GM19397 (cell line): ENCODE results near the gene ATG7.
"Not testable (repeated sequence)": the region's sequence is repeated elsewhere in the genome, so short reads cannot be mapped to it uniquely, and the experiment has no call there.

ENCODE experiments used
- ATAC-seq: cut with Tn5 transposase; IDR thresholded peaks from one replicate; pipeline ENCODE4 v1.9.1; 2021; ENCODE audit warnings: mild to moderate bottlenecking, moderate library complexity; ENCODE audit not compliant: unreplicated experiment

Gene ATG7

DNA sequence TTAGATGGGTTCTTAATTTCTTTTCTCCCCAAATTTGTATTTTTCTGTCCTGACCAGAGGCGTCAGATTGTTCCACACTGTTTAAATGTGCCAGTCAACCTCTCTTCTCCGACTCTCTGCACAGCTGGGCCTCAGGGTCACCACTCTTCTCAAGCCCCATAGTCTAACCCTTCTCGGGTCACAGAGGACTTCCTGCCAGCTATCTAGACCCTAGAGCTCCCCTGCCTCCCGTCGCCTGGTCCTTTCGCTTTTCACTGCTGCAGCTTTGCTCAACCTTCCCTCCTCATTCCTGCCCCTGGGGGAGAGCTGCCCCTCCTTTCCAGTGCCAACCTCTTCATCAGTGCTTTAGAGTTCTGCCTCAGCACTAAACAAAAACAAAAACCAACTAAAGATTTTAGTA is 151.7 kb downstream of the ATG7 start:
- no peak for ATAC-seq

- no peak for ATAC-seq
These were observed 152.1 kb downstream of the ATG7 start for GRCh38 chr3:11424277-11424676.

DNA sequence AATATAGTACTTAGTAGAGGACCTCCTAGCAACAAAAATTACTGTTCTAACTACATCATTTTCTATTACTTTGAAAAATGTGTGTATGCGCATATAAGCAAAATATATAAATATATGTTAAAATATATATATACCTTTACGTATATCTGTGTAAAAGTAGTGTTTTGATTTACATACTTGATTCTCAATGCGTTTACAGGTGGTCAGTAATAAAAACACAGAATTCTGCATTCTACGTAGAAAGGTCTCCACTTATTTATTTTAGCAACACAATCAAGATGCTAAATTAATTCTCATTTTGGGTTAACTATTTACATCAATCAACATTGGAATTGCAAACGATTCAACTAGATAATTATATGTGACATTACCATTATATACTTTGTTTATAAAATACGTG is 158.0 kb downstream of the ATG7 start:
- no peak for ATAC-seq

GRCh38 chr3:11430624-11431023 is 158.4 kb downstream of the ATG7 start:
- ATAC-seq = no peak

GRCh38 chr3:11431319-11431718 is 159.1 kb downstream of the ATG7 start:
- ATAC-seq = no peak

- no peak for ATAC-seq
These were observed 161.9 kb downstream of the ATG7 start for GRCh38 chr3:11434017-11434526.

DNA sequence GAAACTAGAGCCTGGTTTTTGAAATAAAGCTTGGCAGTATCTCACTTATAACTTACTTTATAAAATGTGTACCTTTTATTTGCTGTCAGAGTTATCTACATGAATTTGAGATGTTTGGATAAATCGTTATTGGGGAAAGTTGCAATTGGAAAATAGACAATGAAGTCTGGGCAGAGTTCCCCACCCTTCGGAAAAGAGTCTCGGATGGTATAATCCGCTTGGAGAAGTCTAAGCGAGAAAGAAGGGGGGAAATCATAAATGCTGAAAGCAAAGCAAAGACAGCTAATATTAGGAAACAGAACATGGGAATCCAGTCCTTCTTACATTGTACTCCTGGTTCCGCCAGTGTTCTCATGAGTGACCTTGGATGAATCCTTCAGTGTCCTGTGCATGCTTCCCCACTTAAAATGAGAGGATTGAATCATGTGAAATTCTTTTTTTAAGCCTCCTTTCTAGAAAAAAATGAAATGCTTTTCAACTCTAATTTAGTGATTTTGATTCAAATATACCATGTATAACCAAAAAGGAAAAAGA is 162.4 kb downstream of the ATG7 start:
- no peak for ATAC-seq

DNA sequence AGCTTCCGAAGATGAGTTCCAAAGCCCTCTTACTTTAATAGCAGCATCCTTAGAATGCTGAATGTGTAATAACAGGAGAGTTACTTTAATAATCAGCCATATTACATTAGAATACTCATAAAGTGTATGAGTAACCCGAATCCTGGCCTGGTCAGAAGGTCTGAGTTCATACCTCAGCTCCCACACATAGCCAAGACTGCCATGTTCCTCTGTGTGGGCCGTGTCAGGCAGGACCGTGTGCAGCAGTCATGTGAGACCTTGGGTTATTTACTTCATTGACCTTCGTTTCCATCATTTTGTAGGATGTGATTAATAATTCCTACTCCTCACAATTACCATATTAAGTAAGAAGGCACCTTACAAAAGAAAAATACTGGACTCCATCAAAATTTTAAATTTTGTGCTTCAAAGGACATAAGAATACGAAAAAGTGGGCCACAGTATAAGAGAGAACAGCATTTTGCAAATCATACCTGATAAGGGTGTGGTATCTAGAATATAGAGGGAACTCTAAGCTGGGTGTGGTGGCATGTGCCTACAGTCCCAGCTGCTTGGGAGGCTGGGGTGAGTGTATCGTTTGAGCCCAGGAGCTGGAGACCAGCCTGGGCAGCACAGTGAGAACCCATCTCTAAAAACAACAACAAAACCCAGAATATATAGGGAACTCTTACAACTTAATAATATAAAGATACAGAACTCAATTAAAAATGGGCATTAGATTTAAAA is 163.4 kb downstream of the ATG7 start:
- no peak for ATAC-seq

GRCh38 chr3:11436775-11437174 is 164.6 kb downstream of the ATG7 start:
- no peak for ATAC-seq

GRCh38 chr3:11437506-11437905 is 165.3 kb downstream of the ATG7 start:
- no peak for ATAC-seq

DNA sequence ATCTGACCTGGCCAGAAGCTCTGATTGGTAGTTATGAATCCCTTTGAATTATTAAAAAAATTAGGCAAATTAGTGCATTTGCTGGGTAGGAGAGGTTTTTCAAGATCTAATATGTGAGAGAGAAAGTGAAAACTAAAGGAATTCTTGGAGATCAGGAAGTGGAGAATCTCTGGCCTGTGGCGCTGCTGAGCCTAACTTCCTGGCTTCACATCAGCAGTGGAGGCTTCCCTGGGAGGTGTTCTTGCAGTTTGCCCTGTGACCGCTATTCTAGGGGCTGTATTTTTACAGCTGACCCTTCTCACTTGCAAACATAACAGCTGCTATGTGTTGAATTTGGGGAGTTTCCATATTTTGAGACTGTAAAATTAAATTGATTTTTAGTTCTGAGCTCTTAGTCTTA is 166.4 kb downstream of the ATG7 start:
- ATAC-seq = no peak

GRCh38 chr3:11441346-11441745 is 169.1 kb downstream of the ATG7 start:
- not testable (repeated sequence) for ATAC-seq

GRCh38 chr3:11444404-11444803 is 172.2 kb downstream of the ATG7 start:
- ATAC-seq = no peak

GRCh38 chr3:11445193-11445592 is 173.0 kb downstream of the ATG7 start:
- ATAC-seq = not testable (repeated sequence)

DNA sequence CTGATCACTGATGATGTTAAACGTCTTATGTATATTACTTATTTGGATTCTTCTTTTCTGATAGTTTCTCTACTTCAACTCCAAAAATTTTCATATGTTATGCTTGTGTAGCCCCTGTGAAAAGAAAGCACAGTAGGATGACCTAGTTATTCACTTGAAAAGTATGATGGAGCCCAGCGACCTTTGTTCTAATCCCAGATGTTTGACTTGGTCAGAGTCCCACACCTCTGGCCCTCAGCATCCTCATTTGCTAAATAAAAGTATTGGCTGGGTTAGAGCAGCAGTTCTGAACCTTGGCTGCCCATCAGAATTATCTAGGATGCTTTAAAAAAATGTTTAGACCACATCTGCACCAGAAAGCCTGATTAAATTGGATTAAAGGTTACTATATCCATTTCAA is 173.7 kb downstream of the ATG7 start:
- ATAC-seq = no peak

DNA sequence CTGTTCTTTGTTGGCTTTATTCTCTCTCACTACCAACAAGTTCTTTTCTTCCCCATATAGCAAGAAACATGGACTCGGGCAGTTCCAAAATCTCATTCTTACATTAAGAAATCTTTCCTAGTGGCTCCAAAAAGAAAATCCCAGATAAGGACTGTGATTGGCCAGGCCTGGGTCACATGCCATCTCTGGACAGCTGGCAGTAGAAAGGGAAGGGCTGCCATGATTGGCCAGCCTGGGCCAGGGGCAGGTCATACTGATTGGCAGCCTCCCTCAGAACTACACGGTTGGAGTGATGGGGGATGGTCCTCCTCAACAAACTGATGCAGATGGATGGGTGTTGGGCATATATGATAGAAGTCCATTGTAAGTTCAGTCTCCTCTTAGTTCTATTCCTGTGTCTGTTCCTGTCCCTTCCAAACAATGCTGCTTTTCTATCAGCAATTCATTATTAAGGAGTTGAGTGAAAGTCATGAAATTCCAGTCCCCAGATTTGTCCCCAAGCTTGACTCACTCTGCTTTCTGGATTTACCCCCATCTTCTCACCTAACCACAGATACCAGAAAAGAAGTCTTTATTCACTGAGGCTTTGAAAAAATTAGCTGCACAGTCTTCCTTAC is 175.5 kb downstream of the ATG7 start:
- no peak for ATAC-seq

GRCh38 chr3:11450015-11450414 is 177.8 kb downstream of the ATG7 start:
- ATAC-seq = no peak

DNA sequence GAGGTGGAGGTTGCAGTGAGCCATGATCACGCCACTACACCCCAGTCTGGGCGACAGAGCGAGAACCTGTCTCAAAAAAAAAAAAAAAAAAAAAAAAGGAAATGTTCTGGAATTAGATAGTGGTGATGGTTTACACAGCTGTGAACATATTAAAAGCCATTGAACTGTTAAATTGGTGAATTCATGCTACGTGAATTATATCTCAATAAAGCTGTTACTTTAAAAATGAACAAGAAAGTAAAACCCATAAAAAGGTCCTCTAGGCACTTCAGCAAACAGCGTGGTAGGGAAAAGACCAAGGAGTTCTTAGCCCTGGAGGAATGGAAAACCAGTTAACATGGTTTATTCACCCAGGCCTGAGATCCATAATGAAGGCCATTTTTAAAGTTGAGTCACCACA is 180.1 kb downstream of the ATG7 start:
- ATAC-seq = no peak

DNA sequence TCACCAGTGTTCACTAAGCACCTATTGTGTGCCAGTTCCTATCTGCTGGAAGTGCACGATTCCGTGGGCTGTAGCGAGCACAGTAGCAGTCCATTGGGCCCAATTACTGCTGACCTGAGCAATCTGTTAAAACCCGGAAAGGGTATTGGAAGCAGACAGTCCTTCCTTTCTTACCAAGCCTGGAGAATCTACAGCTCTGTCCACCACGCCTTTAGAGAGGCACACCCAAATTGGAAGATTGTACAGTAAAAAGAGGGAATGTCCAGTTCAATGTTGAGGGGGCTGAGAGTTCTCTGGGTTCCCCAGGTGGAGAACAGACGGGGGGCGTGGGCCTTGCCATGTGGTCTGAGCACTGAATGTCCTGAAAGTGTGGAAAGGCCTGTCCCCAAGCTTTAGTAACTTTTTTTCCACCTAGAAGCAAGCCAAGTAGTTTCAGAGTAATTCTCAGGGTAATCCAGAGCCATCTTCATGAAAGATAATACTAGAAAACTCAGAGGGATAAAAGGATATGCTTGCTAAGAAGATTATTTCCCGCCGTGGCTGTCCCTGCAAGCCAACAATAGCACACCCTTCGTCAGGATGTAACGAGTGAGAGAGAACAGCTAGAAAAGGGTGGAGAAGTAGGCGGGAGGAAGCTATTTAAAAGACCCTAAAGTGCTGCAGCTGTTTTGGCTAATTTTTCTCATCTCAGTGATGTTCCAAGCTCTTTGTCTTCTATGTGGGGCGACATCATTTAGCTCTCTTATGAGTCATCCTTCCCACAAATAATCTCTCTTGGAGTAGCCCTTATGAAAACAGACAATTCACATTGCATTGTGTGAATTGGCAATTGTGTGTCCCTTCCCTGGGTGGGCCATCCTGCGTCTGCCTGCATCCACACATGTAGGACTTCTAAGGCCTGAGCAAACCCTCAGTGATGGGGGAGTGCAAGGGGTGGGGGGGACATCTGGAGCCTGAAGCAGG is 181.0 kb downstream of the ATG7 start:
- no peak for ATAC-seq

- no peak for ATAC-seq
These were observed 183.8 kb downstream of the ATG7 start for GRCh38 chr3:11455956-11456355.

DNA sequence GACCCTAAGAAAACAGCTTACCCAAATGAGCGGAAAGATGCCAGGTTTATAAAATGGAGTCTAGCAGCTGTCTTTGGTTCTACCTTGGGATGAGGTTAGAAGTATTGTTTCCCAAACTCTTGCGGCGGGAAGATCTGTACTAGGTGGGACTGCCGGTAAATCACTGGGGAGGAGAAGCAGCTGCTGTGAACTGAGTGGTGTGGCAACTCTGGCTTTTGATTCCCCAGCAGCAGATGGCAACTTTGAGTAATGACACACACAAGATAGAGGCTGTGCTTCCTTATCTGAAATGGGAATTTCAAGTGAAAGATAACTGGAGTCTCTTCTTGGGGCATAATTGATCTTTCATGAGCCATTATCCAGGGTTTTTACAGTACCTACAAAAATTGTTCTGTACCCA is 184.9 kb downstream of the ATG7 start:
- ATAC-seq = no peak
